GM23248 (cell line): ENCODE measurements around the gene BPIFA1. TPM values are rescaled to one million over a fixed set of nuclear protein-coding genes. Genes with fewer than 3 reads are reported as not detected.

Experiments used
- DNase-seq: peaks from one replicate; pipeline ENCODE4 v3.0.0-alpha.2; 2015
- H2AFZ ChIP-seq: fragments of 200-600 bp; sonication (generic); 2 replicates; pipeline ENCODE4 v1.6.1; 2016; ENCODE audit warnings: antibody characterized with exemption
- H3F3A ChIP-seq: fragments of 200-600 bp; sonication (generic); 2 replicates; pipeline ENCODE4 v1.6.1; 2016; ENCODE audit warnings: mild to moderate bottlenecking, antibody characterized with exemption, mixed run types; ENCODE audit not compliant: insufficient read depth
- H3K27ac ChIP-seq: fragments of 200-600 bp; sonication (generic); 2 replicates; pipeline ENCODE4 v1.5.1; 2016; ENCODE audit warnings: mild to moderate bottlenecking
- H3K27me3 ChIP-seq: fragments of 200-600 bp; sonication (generic); replicated peaks from 2 replicates; pipeline ENCODE4 v1.6.1; 2016; ENCODE audit warnings: mild to moderate bottlenecking; ENCODE audit not compliant: insufficient read depth
- H3K36me3 ChIP-seq: fragments of 200-600 bp; sonication (generic); 2 replicates; pipeline ENCODE4 v1.6.1; 2016; ENCODE audit warnings: low read depth, mild to moderate bottlenecking
- H3K4me1 ChIP-seq: fragments of 200-600 bp; sonication (generic); 2 replicates; pipeline ENCODE4 v1.6.1; 2016; ENCODE audit warnings: mild to moderate bottlenecking; ENCODE audit not compliant: insufficient read depth
- H3K4me2 ChIP-seq: fragments of 200-600 bp; sonication (generic); one replicate; pipeline ENCODE4 v1.6.1; 2016; ENCODE audit warnings: mild to moderate bottlenecking; ENCODE audit not compliant: unreplicated experiment
- H3K4me3 ChIP-seq: fragments of 200-600 bp; sonication (generic); 2 replicates; pipeline ENCODE4 v1.5.1; 2016; ENCODE audit warnings: mild to moderate bottlenecking
- H3K79me2 ChIP-seq: fragments of 200-600 bp; sonication (generic); 2 replicates; pipeline ENCODE4 v1.6.1; 2016; ENCODE audit warnings: mild to moderate bottlenecking; ENCODE audit not compliant: insufficient read depth
- H3K9ac ChIP-seq: fragments of 200-600 bp; sonication (generic); 2 replicates; pipeline ENCODE4 v1.6.1; 2016; ENCODE audit warnings: mild to moderate bottlenecking
- H3K9me2 ChIP-seq: fragments of 200-600 bp; sonication (generic); 2 replicates; pipeline ENCODE4 v1.6.1; 2016; ENCODE audit warnings: mixed run types, mild to moderate bottlenecking, moderate library complexity; ENCODE audit not compliant: insufficient read depth
- H3K9me3 ChIP-seq: fragments of 200-600 bp; sonication (generic); one replicate; pipeline ENCODE4 v1.6.1; 2017; ENCODE audit warnings: low read depth
- H4K20me1 ChIP-seq: fragments of 200-600 bp; sonication (generic); 2 replicates; pipeline ENCODE4 v1.6.0; 2016; ENCODE audit not compliant: insufficient read depth
- EZH2 ChIP-seq: fragments of 200-600 bp; sonication (generic); IDR thresholded peaks from 2 replicates; pipeline ENCODE4 v1.6.1; 2018; ENCODE audit warnings: antibody characterized with exemption, mild to moderate bottlenecking; ENCODE audit not compliant: insufficient read depth, poor library complexity, severe bottlenecking
- EZH2phosphoT487 ChIP-seq: fragments of 200-600 bp; sonication (generic); IDR thresholded peaks from 2 replicates; pipeline ENCODE4 v1.6.1; 2018; ENCODE audit warnings: antibody characterized with exemption, moderate library complexity, mild to moderate bottlenecking, low read depth; ENCODE audit not compliant: insufficient read depth
- WGBS, 2 experiments: methylation state at CpG; one replicate each; pipeline ENCODE4 v1.1.6; 2015 to 2017; ENCODE audit warnings: low lambda C conversion rate in 2 of 2, low coverage in 1 of 2; ENCODE audit errors: missing lambda C conversion rate in 2 of 2; 5-methylcytosine and 5-hydroxymethylcytosine counted together
- in situ Hi-C: fragments of 300-500 bp; cut with MboI; formaldehyde crosslinking; loops from 2 replicates; pipeline ENCODE4 v1.15.0; 2020
- polyA plus RNA-seq: library from polyadenylated mRNA; unstranded; fragments of >200 nt; fragmentation: Nextera tagmentation; extraction: Ambion mirVana; gene quantifications from 2 replicates; pipeline ENCODE4 v1.2.1, GENCODE V29; 2016
- total RNA-seq: library from RNA; depleted of rRNA; stranded (reverse); fragments of >200 nt; shearing (Covaris generic); gene quantifications from 2 replicates; pipeline ENCODE4 v1.2.3, GENCODE V29; 2014

Gene BPIFA1
- total and polyA plus RNA-seq, 2 experiments from 2014 or later: not detected

DNA sequence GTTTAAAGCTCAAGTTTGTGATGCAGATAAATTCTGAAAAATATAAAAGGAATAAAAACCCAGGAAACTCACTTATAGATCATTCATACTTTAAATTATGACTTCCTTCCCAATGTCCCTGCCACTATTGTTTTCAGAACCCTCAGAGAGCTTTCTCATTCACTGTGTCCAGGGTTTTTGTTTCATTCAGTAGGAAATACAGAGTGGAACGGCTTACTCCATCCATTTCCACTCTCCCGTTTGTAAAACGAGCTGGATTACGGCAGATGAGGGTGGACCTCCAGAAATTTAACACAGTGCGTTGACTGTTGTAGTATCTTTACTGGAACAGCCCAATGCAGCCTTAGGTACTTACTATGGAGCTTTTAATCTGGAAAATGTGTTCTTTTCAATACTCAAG lies 23.6 kb downstream of the BPIFA1 start:
- Histone ChIP-seq H3K4me3 (no peak overlapping the region), H4K20me1 (no peaks in the 10 kb centered on the region), H3K9ac (no peak overlapping the region), H3K36me3 (no peaks in the 10 kb centered on the region), H3K4me1 (peaks cover 19% of the 10 kb centered on the region), H3K27ac (no peak overlapping the region), H3F3A (peaks cover 16% of the 10 kb centered on the region), H3K27me3 (peaks cover 16% of the 10 kb centered on the region; the same call in 1 of the 2 replicates), H2AFZ (no peak overlapping the region), H3K79me2 (no peaks in the 10 kb centered on the region), H3K9me3 (no peaks in the 10 kb centered on the region), H3K4me2 (no peak overlapping the region), H3K9me2 (no peaks in the 10 kb centered on the region)
- no peak for TF ChIP-seq EZH2phosphoT487
- TF ChIP-seq EZH2: no peak
- DNase-seq: no peak
- in situ Hi-C loops: no loop called here
- WGBS, 2 experiments: 40 to 48% methylated on average over 5 of the region's 5 CpGs

DNA sequence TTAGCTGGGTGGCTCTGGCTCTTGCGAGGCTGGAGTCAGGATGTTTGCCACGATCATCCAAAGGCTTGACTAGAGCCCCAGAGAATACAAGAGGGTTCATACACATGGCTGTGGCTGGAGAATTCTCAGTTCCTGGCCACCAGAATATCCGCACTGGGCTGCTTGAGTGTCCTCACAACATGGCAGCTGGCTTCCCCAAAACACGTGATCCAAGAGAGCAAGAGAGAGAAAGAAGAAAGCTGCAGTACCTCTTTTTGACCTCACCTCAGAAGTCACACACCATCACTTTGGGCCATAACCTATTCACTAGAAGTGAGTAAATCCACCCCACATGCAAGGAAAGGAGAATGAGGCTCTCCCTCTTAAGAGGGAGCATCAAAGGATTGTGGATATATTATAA lies 25.7 kb downstream of the BPIFA1 start:
- Histone ChIP-seq H3K9ac (no peak overlapping the region), H3K79me2 (no peaks in the 10 kb centered on the region), H3K27me3 (peaks cover 16% of the 10 kb centered on the region), H3K4me2 (peak overlapping the region; percentile 73), H3K36me3 (no peaks in the 10 kb centered on the region), H3K9me2 (no peaks in the 10 kb centered on the region), H2AFZ (no peak overlapping the region), H4K20me1 (no peaks in the 10 kb centered on the region), H3F3A (peaks cover 16% of the 10 kb centered on the region), H3K4me1 (peaks cover 19% of the 10 kb centered on the region), H3K4me3 (no peak overlapping the region), H3K27ac (no peak overlapping the region), H3K9me3 (no peaks in the 10 kb centered on the region)
- 83 to 87% methylated on average over 4 of the region's 4 CpGs for WGBS, 2 experiments
- peak; percentile 3 for DNase-seq
- in situ Hi-C loops: no loop called here
- TF ChIP-seq EZH2 (no peak), EZH2phosphoT487 (no peak)

DNA sequence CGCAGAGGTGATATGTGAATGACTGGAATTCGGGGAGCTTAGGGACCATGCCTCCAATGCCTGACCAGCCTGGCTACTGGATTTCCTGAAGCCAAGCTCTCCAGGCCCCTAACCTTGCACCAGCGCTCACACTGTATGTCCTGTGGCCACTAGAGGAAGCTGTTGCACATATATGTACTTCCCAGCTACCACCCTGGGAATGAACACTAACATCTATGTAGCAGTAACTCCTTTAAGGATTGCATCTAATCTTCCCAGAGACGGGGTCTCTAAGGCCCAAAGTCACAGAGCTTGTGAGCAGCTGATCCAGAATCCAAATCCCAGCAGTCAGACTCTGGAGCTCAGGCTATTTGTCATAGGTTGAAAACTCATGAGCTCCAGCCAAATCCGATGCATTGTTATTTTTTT lies 26.9 kb downstream of the BPIFA1 start:
- Histone ChIP-seq H4K20me1 (no peaks in the 10 kb centered on the region), H3F3A (peaks cover 16% of the 10 kb centered on the region), H3K9me3 (no peaks in the 10 kb centered on the region), H3K4me2 (peak overlapping the region; percentile 73), H3K36me3 (no peaks in the 10 kb centered on the region), H3K27me3 (peaks cover 16% of the 10 kb centered on the region), H3K9ac (no peak overlapping the region; the same call in 1 of the 2 replicates), H3K27ac (no peak overlapping the region), H3K4me1 (peaks cover 19% of the 10 kb centered on the region), H3K4me3 (peak overlapping the region; percentile 27; the same call in 1 of the 2 replicates), H3K79me2 (no peaks in the 10 kb centered on the region), H3K9me2 (no peaks in the 10 kb centered on the region), H2AFZ (peak overlapping the region; percentile 42; the same call in 1 of the 2 replicates)
- TF ChIP-seq EZH2 (no peak), EZH2phosphoT487 (no peak)
- DNase-seq: peak; percentile 80
- in situ Hi-C loops: no loop called here
- WGBS, 2 experiments: 0 to 4% methylated on average over 5 of the region's 5 CpGs

DNA sequence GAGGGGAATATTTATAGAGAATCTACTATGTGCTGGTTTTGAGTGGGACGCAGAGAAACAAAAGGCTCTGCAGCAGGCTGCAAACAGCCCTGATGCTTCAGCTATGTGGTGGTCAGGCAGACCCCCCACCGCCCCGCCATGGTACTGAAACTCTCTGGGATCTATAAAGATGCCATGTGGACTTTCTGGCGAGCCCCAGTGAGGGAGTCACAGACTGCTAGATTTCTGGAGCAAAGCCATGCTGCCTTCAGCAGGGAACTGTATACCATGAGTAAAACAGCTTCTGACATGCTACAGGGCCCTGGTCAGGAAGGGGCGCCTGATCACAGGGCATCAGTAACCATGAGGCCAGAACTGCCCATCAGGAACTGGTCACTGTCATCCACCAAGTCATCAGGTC lies 28.0 kb downstream of the BPIFA1 start:
- Histone ChIP-seq H3F3A (peaks cover 16% of the 10 kb centered on the region), H3K9ac (no peak overlapping the region), H3K4me3 (no peak overlapping the region), H4K20me1 (no peaks in the 10 kb centered on the region), H3K79me2 (no peaks in the 10 kb centered on the region), H3K4me1 (peaks cover 19% of the 10 kb centered on the region), H2AFZ (no peak overlapping the region), H3K27me3 (peaks cover 16% of the 10 kb centered on the region), H3K36me3 (no peaks in the 10 kb centered on the region), H3K9me2 (no peaks in the 10 kb centered on the region), H3K9me3 (no peaks in the 10 kb centered on the region), H3K4me2 (no peak overlapping the region), H3K27ac (no peak overlapping the region)
- in situ Hi-C loops: no loop called here
- WGBS, 2 experiments: 35 to 48% methylated on average over 5 of the region's 5 CpGs
- peak; percentile 20 for DNase-seq
- TF ChIP-seq EZH2phosphoT487 (no peak), EZH2 (no peak)

DNA sequence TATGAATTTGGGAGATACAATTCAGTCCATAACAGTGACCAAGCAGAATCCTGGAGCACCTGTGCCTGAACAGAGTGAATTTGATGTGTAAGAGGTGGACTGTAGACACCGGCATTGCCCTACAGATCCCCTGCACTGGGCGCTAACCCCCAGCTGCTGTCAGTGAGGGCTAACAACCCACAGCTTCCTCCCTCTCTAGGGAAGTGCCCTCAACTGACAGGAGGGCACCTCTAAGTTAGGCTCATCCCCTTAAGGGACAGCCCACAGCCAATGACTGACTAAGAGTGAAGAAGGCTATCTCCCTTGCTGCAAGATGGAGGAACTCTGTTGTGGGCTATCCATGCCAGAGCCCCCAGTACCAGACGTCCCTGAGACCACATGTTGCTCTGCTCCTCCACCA lies 31.9 kb downstream of the BPIFA1 start:
- TF ChIP-seq EZH2: no peak
- TF ChIP-seq EZH2phosphoT487: no peak
- in situ Hi-C loops: no loop called here
- Histone ChIP-seq H3K4me3 (no peak overlapping the region), H4K20me1 (no peaks in the 10 kb centered on the region), H3K27me3 (peaks cover 11% of the 10 kb centered on the region), H2AFZ (no peak overlapping the region), H3K9ac (no peak overlapping the region), H3K79me2 (no peaks in the 10 kb centered on the region), H3K4me2 (no peak overlapping the region), H3K36me3 (no peaks in the 10 kb centered on the region), H3F3A (peaks cover 8% of the 10 kb centered on the region; the same call in 1 of the 2 replicates), H3K9me2 (no peaks in the 10 kb centered on the region), H3K9me3 (no peaks in the 10 kb centered on the region), H3K27ac (no peak overlapping the region), H3K4me1 (peaks cover 7% of the 10 kb centered on the region)
- 27 to 28% methylated on average over 3 of the region's 3 CpGs for WGBS, 2 experiments
- DNase-seq: no peak
